Measurements from ENCODE around the gene GPR55. TPM values are rescaled to one million over a fixed set of nuclear protein-coding genes. Genes with fewer than 3 reads are reported as not detected.
A peak's percentile ranks its signal among the peaks of the same experiment; 100 is the strongest.

Gene GPR55
- total and polyA plus RNA-seq, 10 of the 15 experiments (the other 5 are each of a cell fraction or from before 2014, with no cell fraction given), result 2.1 to 30.1 (median 16.2) TPM

GRCh38 chr2:230877759-230878598 lies 47.1 kb downstream of the GPR55 start:
- Histone ChIP-seq H3K4me3 (no peak overlapping the region), H3K4me2 (ENCODE audit: control insufficient read depth, insufficient read depth) (0 out of 2 replicates have a peak overlapping the region, but pooled peaks have one; percentile 44), H2AFZ (ENCODE audit: control insufficient read depth, low read depth, low read length) (no peak overlapping the region; the same call in 1 of the 2 replicates), H3K79me2 (ENCODE audit: control insufficient read depth, insufficient read depth, low read length) (no peaks in the 10 kb centered on the region; the same call in 1 of the 2 replicates), H3K9me3 (replicated peaks; ENCODE audit: control insufficient read depth, insufficient read depth, low read length) (no peaks in the 10 kb centered on the region), H3K4me1 (ENCODE audit: control insufficient read depth, insufficient read depth, low read length) (peaks cover 34% of the 10 kb centered on the region), H3K36me3 (ENCODE audit: control insufficient read depth in 2 of 2, insufficient read depth in 2 of 2, low read length in 1 of 2) (peaks cover 2 to 9% of the 10 kb centered on the region in 2 experiments; a peak in 3 of 4 replicates), H4K20me1 (ENCODE audit: control insufficient read depth, insufficient read depth) (no peaks in the 10 kb centered on the region), H3K27ac (ENCODE audit: control insufficient read depth, insufficient read depth) (no peak overlapping the region), H3K9ac (ENCODE audit: control insufficient read depth, insufficient read depth, low read length) (no peak overlapping the region), H3K27me3 (replicated peaks in 1 of 2; ENCODE audit: control insufficient read depth in 2 of 2, insufficient read depth in 2 of 2, low read length in 1 of 2) (no peaks in the 10 kb centered on the region)
- FAIRE-seq (peak; percentile 87), ATAC-seq (no peak), DNase-seq (ENCODE audit: low read depth, low spot score) (no peak)
- intact Hi-C loops (cut with micrococcal nuclease; ENCODE audit: unreplicated experiment) (no loop called here), in situ Hi-C loops (cut with MboI) (no loop called here)
- ChIA-PET SMC1A (ENCODE audit: uncharacterized antibody, unreplicated experiment) (interaction anchor here (1.1 to 1.9 kb wide), 6 partner anchors 9 to 30 kb away, joined by 3 to 6 read pairs (median 4); no protein-coding TSS in a partner anchor), POLR2A (no interaction called here), RAD21 (ENCODE audit: unreplicated experiment) (interaction anchor here (0.9 to 1.7 kb wide), 2 partner anchors 11 to 47 kb away, joined by 3 to 5 read pairs; partner anchors contain the start of gene GPR55), CTCF (interaction anchor here (1.0 to 2.9 kb wide), 8 partner anchors 11 to 175 kb away, joined by 3 to 9 read pairs (median 4); partner anchors contain the start of gene ITM2C)
- TF ChIP-seq FOS (IDR thresholded peaks at IDR 0.05; ENCODE audit: borderline replicate concordance, extremely low read depth, insufficient read length), result no peak
- TF ChIP-seq SPI1 (IDR thresholded peaks at IDR 0.05; ENCODE audit: borderline replicate concordance, insufficient read depth, low read depth, low read length), result peak; percentile 51; the same call in 1 of the 2 replicates
- TF ChIP-seq EED (IDR thresholded peaks at IDR 0.05; ENCODE audit: low read depth), result no peak
- BruUV-seq (replicated peaks), result no TSS peak
- WGBS (ENCODE audit: insufficient coverage, insufficient replicate concordance, low lambda C conversion rate, missing lambda C conversion rate), result 79% methylated on average over 18 of the region's 20 CpGs

- Histone ChIP-seq H3K79me2 (ENCODE audit: control insufficient read depth, insufficient read depth, low read length) (no peaks in the 10 kb centered on the region; the same call in 1 of the 2 replicates), H3K9ac (ENCODE audit: control insufficient read depth, insufficient read depth, low read length) (no peak overlapping the region), H2AFZ (ENCODE audit: control insufficient read depth, low read depth, low read length) (no peak overlapping the region), H3K4me3 (no peak overlapping the region), H3K4me2 (ENCODE audit: control insufficient read depth, insufficient read depth) (0 out of 2 replicates have a peak overlapping the region, but pooled peaks have one; percentile 44), H4K20me1 (ENCODE audit: control insufficient read depth, insufficient read depth) (no peaks in the 10 kb centered on the region), H3K36me3 (ENCODE audit: control insufficient read depth in 2 of 2, insufficient read depth in 2 of 2, low read length in 1 of 2) (peaks cover 2 to 9% of the 10 kb centered on the region in 2 experiments; a peak in 3 of 4 replicates), H3K27me3 (replicated peaks in 1 of 2; ENCODE audit: control insufficient read depth in 2 of 2, insufficient read depth in 2 of 2, low read length in 1 of 2) (no peaks in the 10 kb centered on the region), H3K4me1 (ENCODE audit: control insufficient read depth, insufficient read depth, low read length) (peaks cover 40% of the 10 kb centered on the region), H3K9me3 (replicated peaks; ENCODE audit: control insufficient read depth, insufficient read depth, low read length) (no peaks in the 10 kb centered on the region), H3K27ac (ENCODE audit: control insufficient read depth, insufficient read depth) (no peak overlapping the region)
- TF ChIP-seq ESRRA (IDR thresholded peaks at IDR 0.05; ENCODE audit: low read length) (0 out of 2 replicates have a peak, but pooled peaks have one; percentile 31), BMI1 (IDR thresholded peaks at IDR 0.05; ENCODE audit: borderline replicate concordance) (no peak), BHLHE40 (IDR thresholded peaks at IDR 0.05; ENCODE audit: borderline replicate concordance in 1 of 2, low read depth in 2 of 2, low read length in 1 of 2) (0 out of 4 replicates have a peak, but pooled peaks of 1 of the 2 experiments have one; percentile 9), ZBED1 (IDR thresholded peaks at IDR 0.05; ENCODE audit: borderline replicate concordance) (no peak)
- CTCF ChIA-PET, result interaction anchor here (1.0 to 2.9 kb wide), 7 partner anchors 13 to 110 kb away, joined by 3 to 9 read pairs (median 4); partner anchors contain the start of gene ITM2C
- ATAC-seq, result no peak
- FAIRE-seq, result no peak
- no TSS peak for BruUV-seq (replicated peaks)
- in situ Hi-C loops (cut with MboI), result no loop called here
- DNase-seq (ENCODE audit: low read depth, low spot score), result no peak
- SMC1A ChIA-PET (ENCODE audit: uncharacterized antibody, unreplicated experiment), result interaction anchor here (1.5 to 1.9 kb wide), 2 partner anchors 11 to 16 kb away, joined by 3 to 6 read pairs; no protein-coding TSS in a partner anchor
- POLR2A ChIA-PET, result no interaction called here
- 90% methylated on average over 27 of the region's 27 CpGs for WGBS (ENCODE audit: insufficient coverage, insufficient replicate concordance, low lambda C conversion rate, missing lambda C conversion rate)
- RAD21 ChIA-PET (ENCODE audit: unreplicated experiment), result no interaction called here
- intact Hi-C loops (cut with micrococcal nuclease; ENCODE audit: unreplicated experiment), result no loop called here
Observed at GRCh38 chr2:230877116-230877758, 47.8 kb downstream of the GPR55 start.
